ENCODE data around the gene ZMAT1.
A peak's percentile ranks its signal among the peaks of the same experiment; 100 is the strongest.
"Not testable (repeated sequence)": the region's sequence is repeated elsewhere in the genome, so short reads cannot be mapped to it uniquely, and the experiment has no call there.

The ZMAT1 gene

DNA sequence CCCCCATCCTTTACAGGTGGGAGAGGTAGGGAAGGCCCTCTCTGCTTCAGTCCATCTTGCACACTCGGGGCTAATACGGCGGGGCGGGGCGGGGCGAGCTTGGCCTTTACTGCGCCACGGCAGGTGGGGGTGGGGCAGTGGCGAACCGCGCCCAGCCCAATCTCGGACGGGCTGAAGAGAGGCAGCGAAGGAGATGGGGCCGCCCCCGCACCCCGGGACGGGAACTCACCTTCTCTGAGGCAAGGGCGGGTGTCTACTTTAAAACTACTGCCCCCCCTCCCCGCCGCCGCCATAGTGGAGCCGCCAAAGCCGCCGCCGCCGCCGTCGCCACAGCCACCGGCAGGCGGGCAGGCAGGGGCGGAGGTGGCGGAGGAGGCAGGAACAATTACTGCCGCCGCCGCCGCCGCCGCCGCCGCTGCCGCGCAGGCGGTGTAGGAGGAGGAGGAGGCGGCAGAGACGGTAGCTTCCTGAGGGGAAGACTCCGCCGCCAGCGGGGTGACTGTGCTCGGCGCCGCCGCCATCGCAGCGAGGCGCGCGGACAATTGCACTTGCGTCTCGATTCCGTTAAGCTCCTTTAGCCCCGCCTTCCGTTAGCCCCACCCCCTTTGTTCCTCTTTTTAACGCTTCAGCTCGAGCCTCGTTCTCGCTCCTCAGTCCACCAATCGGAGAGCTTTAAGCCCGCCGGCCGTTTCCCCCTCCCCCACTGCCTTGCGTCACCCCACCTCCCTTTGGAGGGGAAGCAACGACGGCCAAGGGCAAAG is at the start of gene ZMAT1:
Gene ZMAT1 (minus strand): TSS at position 540 of the 761 bp plus-strand sequence. CDS start 19 bp downstream, at position 521.
- peak; percentile 89 for DNase-seq (ENCODE audit: low spot score)

DNA sequence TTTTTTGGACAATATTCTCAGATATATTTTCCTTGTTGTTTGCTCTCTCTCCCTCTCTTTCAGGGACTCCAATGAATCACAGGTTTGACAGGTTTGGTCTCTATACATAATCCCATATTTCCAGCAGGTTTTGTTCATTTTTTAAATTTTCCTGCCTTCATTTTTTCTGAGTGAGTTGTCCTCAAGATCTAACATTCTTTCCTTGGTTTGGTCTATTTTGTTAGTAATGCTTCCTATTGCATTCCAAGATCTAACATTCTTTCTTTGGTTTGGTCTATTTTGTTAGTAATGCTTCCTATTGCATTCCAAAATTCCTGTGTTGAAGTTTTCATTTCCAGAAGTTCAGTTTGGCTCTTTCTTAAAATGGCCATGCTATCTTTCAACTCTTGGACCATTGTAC is 45.3 kb upstream of the ZMAT1 start:
- DNase-seq (ENCODE audit: low spot score): no peak

DNA sequence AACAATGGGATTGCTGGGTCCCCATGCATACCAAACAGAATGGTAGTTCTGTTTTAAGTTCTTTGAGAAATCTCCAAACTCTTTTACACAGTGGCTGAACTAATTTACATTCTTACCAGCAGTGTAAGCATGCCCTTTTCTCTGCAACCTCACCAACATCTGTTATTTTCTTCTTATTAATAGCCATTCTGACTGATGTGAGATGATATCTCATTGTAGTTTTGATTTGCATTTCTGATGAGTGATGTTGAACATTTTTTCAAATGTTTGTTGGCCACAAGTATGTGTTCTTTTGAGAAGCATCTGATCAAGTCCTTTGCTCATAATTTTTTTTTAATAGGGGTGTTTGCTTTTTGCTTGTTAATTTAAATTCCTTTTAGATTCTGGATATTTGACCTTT is 41.2 kb upstream of the ZMAT1 start:
- DNase-seq (ENCODE audit: low spot score): no peak

GRCh38 chrX:101964923-101965539 is 33.2 kb upstream of the ZMAT1 start:
- DNase-seq (ENCODE audit: low spot score): not testable (repeated sequence)

DNA sequence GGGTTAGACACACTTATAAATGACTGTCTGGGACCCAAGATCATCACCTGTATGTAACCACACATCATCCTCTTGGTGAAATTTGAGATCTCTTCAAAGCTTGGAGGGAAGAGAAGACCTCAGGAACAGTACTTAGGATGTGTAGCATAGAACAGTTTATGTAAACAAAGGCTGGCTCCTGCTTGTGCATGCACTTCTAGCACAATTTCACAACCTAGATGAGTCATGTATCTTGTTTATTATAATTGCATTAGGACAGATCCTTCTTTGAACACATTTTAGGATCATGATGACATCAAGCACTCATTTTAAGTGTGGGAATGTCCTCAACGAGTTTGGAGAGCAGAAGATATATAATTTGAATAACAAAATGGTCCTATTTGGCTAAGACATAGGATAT is 26.3 kb upstream of the ZMAT1 start:
- DNase-seq (ENCODE audit: low spot score): no peak

DNA sequence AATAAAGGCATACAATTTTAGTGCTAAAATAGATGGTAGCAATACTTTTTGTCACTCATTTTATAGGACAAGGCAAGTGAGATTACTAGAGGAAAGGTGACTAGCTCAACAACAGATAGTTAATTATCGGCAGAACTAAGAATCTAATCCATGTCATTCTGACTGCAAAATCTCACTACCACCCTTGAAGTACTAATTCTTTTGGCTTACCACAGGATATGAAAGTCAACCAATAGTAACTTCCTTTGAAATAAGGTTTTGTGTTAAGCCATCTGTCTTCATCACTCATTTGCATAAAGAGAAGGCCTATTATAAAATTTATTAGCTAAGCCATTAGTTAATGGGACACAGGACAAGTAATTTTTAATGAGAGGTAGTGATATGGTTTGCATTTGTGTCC is 25.3 kb upstream of the ZMAT1 start:
- DNase-seq (ENCODE audit: low spot score): no peak

DNA sequence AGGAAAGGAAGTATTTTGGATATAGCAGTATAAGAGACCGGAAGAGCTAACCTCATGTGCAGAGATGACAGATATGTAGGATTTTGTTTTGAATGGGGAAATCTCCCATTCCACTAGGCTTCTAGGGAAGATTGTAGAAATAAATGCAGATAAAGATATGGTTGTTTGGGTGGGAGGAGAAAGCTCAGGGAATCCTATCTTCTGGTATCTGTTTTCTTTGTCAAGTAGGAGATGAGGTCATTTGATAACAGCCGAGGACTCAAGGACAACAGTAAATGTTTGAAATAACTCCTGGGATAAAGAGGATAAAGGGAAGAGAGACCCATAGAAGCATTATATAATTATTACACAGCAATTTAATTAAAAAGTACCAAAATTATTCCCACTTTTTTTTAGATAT is 24.7 kb upstream of the ZMAT1 start:
- DNase-seq (ENCODE audit: low spot score): no peak

DNA sequence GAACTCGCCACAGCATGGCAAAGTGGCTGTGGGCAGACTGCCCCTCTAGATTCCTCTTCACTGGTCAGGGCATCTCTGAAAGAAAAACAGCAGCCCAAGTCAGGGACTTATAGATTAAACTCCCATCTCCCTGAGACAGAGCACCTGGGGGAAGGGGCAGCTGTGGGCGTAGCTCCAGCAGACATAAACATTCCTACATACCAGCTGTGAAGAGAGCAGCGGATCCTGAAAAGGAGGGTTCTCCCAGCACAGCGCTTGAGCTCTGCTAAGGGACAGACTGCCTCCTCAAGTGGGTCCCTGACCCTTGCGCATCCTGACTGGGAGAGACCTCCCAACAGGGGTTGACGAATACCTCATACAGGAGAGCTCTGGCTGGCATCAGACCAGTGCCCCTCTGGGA is 18.8 kb upstream of the ZMAT1 start:
- DNase-seq (ENCODE audit: low spot score): no peak

- no peak for DNase-seq (ENCODE audit: low spot score)
Observed at GRCh38 chrX:101932249-101932570, 383 bp upstream of the ZMAT1 start.

GRCh38 chrX:101931136-101931487 is 715 bp downstream of the ZMAT1 start:
- no peak for DNase-seq (ENCODE audit: low spot score)

GRCh38 chrX:101925733-101926132 is 6.1 kb downstream of the ZMAT1 start:
- DNase-seq (ENCODE audit: low spot score): no peak

GRCh38 chrX:101918751-101919150 is 13.1 kb downstream of the ZMAT1 start:
- DNase-seq (ENCODE audit: low spot score): no peak

DNA sequence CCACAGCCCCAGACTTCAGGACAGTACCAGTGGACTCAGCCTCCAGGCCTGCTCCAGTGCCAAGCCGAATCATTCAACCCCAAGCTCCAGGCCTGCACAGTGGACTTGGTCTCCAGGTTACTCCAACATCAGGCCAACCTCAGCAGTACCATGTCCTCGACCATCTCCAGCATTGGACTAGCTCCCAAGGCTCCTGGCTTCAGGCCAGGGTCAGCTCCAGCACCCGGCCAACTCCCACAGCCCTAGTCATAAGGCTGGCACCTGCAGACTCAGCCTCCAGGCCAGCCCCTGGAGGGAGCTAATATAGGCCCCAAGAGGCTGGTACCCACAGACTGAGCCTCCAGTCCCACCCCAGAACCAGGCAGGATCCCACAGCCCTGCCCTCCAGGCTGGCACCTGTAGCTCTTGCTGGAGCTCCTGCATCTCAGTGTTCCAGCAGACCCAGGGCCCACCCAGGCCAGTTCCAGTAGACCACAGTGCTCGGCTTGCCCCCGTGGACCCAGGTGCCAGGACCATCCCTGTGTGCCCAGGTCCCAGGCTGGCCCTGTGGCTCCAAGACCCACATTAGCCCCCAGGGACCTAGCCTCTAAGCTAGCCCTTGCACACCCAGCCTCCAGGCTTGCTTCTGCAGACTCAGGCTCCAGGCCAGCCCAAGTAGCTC is 25.6 kb downstream of the ZMAT1 start:
- no peak for DNase-seq (ENCODE audit: low spot score)

DNA sequence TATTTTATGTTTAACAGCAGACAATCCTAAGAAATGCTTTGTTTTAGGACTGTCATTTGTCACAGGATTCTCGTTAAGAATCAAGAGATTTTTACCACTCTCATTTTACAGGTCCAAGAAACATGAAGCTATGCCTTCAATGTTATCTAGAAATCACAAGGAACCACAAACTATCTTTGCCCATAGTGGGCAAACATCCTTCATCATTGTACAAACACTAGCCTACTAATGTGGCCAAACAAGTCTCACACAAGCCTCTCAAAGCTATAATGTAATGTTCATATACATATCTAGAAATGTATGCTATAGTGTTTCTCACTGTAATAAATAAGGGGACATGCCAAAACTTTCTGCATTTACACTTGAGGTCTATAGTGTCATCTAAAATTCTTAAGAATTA is 26.8 kb downstream of the ZMAT1 start:
- DNase-seq (ENCODE audit: low spot score): no peak
